ENCODE results near the gene HILPDA.
A peak's percentile ranks its signal among the peaks of the same experiment; 100 is the strongest.
"Not testable (repeated sequence)": the region's sequence is repeated elsewhere in the genome, so short reads cannot be mapped to it uniquely, and the experiment has no call there.

HILPDA gene

GRCh38 chr7:128462460-128462859 is 6.8 kb downstream of the HILPDA start:
- Histone ChIP-seq H3K4me3 (ENCODE audit: low read length) (no peak overlapping the region), H3K9me2 (replicated peaks; ENCODE audit: control insufficient read depth, low read length) (no peaks in the 10 kb centered on the region), H3K9me3 (ENCODE audit: control insufficient read depth, insufficient read depth, low read length) (no peaks in the 10 kb centered on the region), H3K36me3 (ENCODE audit: control insufficient read depth, low read length) (peaks cover 24% of the 10 kb centered on the region), H3K4me1 (ENCODE audit: control insufficient read depth, low read length) (peaks cover 28% of the 10 kb centered on the region), H4K20me1 (ENCODE audit: control insufficient read depth, insufficient read depth, low read depth, low read length) (peaks cover 13% of the 10 kb centered on the region; the same call in 1 of the 2 replicates), H3K27me3 (ENCODE audit: control insufficient read depth, low read length) (no peaks in the 10 kb centered on the region), H3K79me2 (ENCODE audit: control insufficient read depth, low read length) (peaks cover 50% of the 10 kb centered on the region), H3K4me2 (ENCODE audit: low read length) (no peak overlapping the region), H3K27ac (ENCODE audit: low read depth, low read length) (no peak overlapping the region), H3F3A (ENCODE audit: control insufficient read depth, insufficient read depth) (peaks cover 19% of the 10 kb centered on the region)
- no peak for TF ChIP-seq CTCF (IDR thresholded peaks at IDR 0.05; ENCODE audit: low read depth, low read length, poor library complexity, severe bottlenecking)
- TF ChIP-seq EZH2phosphoT487 (IDR thresholded peaks at IDR 0.05; ENCODE audit: borderline replicate concordance, low read length) = no peak

- not testable (repeated sequence) for H3K4me2 ChIP-seq (ENCODE audit: low read length); H3K4me3 ChIP-seq (ENCODE audit: low read length); H3K27me3 ChIP-seq (ENCODE audit: control insufficient read depth, low read length); H3K9me2 ChIP-seq (replicated peaks; ENCODE audit: control insufficient read depth, low read length); H3K9me3 ChIP-seq (ENCODE audit: control insufficient read depth, insufficient read depth, low read length); H3K27ac ChIP-seq (ENCODE audit: low read depth, low read length)
- peaks cover 13% of the 10 kb centered on the region for H3F3A ChIP-seq (ENCODE audit: control insufficient read depth, insufficient read depth)
- H4K20me1 ChIP-seq (ENCODE audit: control insufficient read depth, insufficient read depth, low read depth, low read length) = peaks cover 13% of the 10 kb centered on the region; the same call in 1 of the 2 replicates
- H3K4me1 ChIP-seq (ENCODE audit: control insufficient read depth, low read length) = peaks cover 19% of the 10 kb centered on the region
- H3K36me3 ChIP-seq (ENCODE audit: control insufficient read depth, low read length) = peaks cover 15% of the 10 kb centered on the region
- peaks cover 41% of the 10 kb centered on the region for H3K79me2 ChIP-seq (ENCODE audit: control insufficient read depth, low read length)
These were observed 7.7 kb downstream of the HILPDA start for GRCh38 chr7:128463345-128463744.

GRCh38 chr7:128463933-128464332 is 8.3 kb downstream of the HILPDA start:
- not testable (repeated sequence) for H3K4me3 ChIP-seq (ENCODE audit: low read length); H3K36me3 ChIP-seq (ENCODE audit: control insufficient read depth, low read length); H3K27me3 ChIP-seq (ENCODE audit: control insufficient read depth, low read length); H3K27ac ChIP-seq (ENCODE audit: low read depth, low read length); H3K9me2 ChIP-seq (replicated peaks; ENCODE audit: control insufficient read depth, low read length); H4K20me1 ChIP-seq (ENCODE audit: control insufficient read depth, insufficient read depth, low read depth, low read length); H3F3A ChIP-seq (ENCODE audit: control insufficient read depth, insufficient read depth); H3K9me3 ChIP-seq (ENCODE audit: control insufficient read depth, insufficient read depth, low read length); H3K4me2 ChIP-seq (ENCODE audit: low read length)
- Histone ChIP-seq H3K4me1 (ENCODE audit: control insufficient read depth, low read length) (peaks cover 13% of the 10 kb centered on the region), H3K79me2 (ENCODE audit: control insufficient read depth, low read length) (peaks cover 35% of the 10 kb centered on the region)

GRCh38 chr7:128466871-128467270 is 11.2 kb downstream of the HILPDA start:
- not testable (repeated sequence) for H3K36me3 ChIP-seq (ENCODE audit: control insufficient read depth, low read length); H3K27ac ChIP-seq (ENCODE audit: low read depth, low read length); H3K79me2 ChIP-seq (ENCODE audit: control insufficient read depth, low read length); H3K4me2 ChIP-seq (ENCODE audit: low read length); H3K9me2 ChIP-seq (replicated peaks; ENCODE audit: control insufficient read depth, low read length); H3K4me3 ChIP-seq (ENCODE audit: low read length); H3K4me1 ChIP-seq (ENCODE audit: control insufficient read depth, low read length); H3K9me3 ChIP-seq (ENCODE audit: control insufficient read depth, insufficient read depth, low read length); H4K20me1 ChIP-seq (ENCODE audit: control insufficient read depth, insufficient read depth, low read depth, low read length); H3F3A ChIP-seq (ENCODE audit: control insufficient read depth, insufficient read depth); H3K27me3 ChIP-seq (ENCODE audit: control insufficient read depth, low read length)

- H3K9me3 ChIP-seq (ENCODE audit: control insufficient read depth, insufficient read depth, low read length); H3K27me3 ChIP-seq (ENCODE audit: control insufficient read depth, low read length); H3F3A ChIP-seq (ENCODE audit: control insufficient read depth, insufficient read depth); H3K9me2 ChIP-seq (replicated peaks; ENCODE audit: control insufficient read depth, low read length); H4K20me1 ChIP-seq (ENCODE audit: control insufficient read depth, insufficient read depth, low read depth, low read length): not testable (repeated sequence)
- H3K4me3 ChIP-seq (ENCODE audit: low read length) = peak within 1 kb of the TSS; percentile 89
- peaks cover 47% of the 10 kb centered on the region for H3K79me2 ChIP-seq (ENCODE audit: control insufficient read depth, low read length)
- H3K4me1 ChIP-seq (ENCODE audit: control insufficient read depth, low read length) = peaks cover 39% of the 10 kb centered on the region
- H3K4me2 ChIP-seq (ENCODE audit: low read length) = peak within 1 kb of the TSS; percentile 89
- peaks cover 47% of the 10 kb centered on the region for H3K36me3 ChIP-seq (ENCODE audit: control insufficient read depth, low read length)
- TF ChIP-seq CTCF (IDR thresholded peaks at IDR 0.05; ENCODE audit: low read depth, low read length, poor library complexity, severe bottlenecking) = peak; percentile 60
- H3K27ac ChIP-seq (ENCODE audit: low read depth, low read length) = peak within 1 kb of the TSS; percentile 81
These were observed 21.0 kb downstream of the HILPDA start, which contains the start of gene METTL2B for GRCh38 chr7:128476402-128477335. Gene METTL2B, plus strand, starts transcription at chr7:128476748. Its CDS starts 18 bp downstream, at chr7:128476766.

- Histone ChIP-seq H3K4me3 (ENCODE audit: low read length) (peak overlapping the region; percentile 89), H3K4me2 (ENCODE audit: low read length) (peak overlapping the region; percentile 89), H3K36me3 (ENCODE audit: control insufficient read depth, low read length) (peaks cover 52% of the 10 kb centered on the region), H3K79me2 (ENCODE audit: control insufficient read depth, low read length) (peaks cover 47% of the 10 kb centered on the region), H3K27ac (ENCODE audit: low read depth, low read length) (peak overlapping the region; percentile 81), H3K4me1 (ENCODE audit: control insufficient read depth, low read length) (peaks cover 39% of the 10 kb centered on the region)
- not testable (repeated sequence) for H3F3A ChIP-seq (ENCODE audit: control insufficient read depth, insufficient read depth); H4K20me1 ChIP-seq (ENCODE audit: control insufficient read depth, insufficient read depth, low read depth, low read length); H3K9me2 ChIP-seq (replicated peaks; ENCODE audit: control insufficient read depth, low read length); H3K27me3 ChIP-seq (ENCODE audit: control insufficient read depth, low read length); H3K9me3 ChIP-seq (ENCODE audit: control insufficient read depth, insufficient read depth, low read length)
These were observed 21.6 kb downstream of the HILPDA start for GRCh38 chr7:128477336-128477690.
